ENCODE measurements around the gene RTN4R. TPM values are rescaled to one million over a fixed set of nuclear protein-coding genes. Genes with fewer than 3 reads are reported as not detected.

The RTN4R gene
- total RNA-seq, 1 experiment from 2014 or later, result 11.9 TPM

DNA sequence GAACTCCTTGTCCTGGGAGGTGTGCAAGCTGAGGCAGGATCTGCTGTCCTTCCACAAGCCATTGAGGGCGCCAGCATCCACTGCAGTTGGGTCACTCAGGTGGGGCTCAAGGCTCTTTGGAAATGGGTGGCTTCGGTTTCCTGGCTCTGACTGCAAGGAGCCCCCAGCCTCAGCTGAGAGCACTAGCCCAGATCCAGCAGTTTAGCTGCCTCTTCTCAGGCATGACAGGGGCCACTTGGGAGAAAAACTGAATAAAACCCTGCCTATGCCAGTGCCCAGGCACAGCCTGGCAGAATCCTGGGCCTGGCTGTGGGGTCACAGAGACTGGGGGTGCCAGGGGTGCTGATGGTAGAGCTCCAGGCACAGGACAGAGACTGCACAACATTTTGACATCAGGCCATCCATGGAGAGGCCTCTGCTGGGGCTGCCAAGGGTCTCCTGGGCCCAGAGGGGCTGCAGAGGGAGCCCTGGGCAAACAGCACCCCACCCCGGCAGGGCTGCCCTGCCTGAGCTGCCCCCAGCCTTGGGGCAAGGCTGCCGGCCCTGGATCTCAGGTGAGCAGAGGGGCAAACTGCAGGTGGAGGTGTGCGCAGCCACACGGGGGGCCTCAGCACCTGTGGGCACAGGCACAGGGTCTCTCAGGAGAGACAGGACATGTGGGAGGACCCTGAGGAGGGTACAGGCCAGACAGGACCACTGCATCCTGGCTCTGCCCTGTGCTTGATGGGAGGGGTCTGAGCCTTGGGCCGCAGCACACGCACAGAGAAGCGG, 28.3 kb downstream of the RTN4R start:
- in situ Hi-C loops (cut with HindIII; ENCODE audit: low pct_unique_long_range_greater_than_20kb, low sequenced_read_pairs), result no loop called here

DNA sequence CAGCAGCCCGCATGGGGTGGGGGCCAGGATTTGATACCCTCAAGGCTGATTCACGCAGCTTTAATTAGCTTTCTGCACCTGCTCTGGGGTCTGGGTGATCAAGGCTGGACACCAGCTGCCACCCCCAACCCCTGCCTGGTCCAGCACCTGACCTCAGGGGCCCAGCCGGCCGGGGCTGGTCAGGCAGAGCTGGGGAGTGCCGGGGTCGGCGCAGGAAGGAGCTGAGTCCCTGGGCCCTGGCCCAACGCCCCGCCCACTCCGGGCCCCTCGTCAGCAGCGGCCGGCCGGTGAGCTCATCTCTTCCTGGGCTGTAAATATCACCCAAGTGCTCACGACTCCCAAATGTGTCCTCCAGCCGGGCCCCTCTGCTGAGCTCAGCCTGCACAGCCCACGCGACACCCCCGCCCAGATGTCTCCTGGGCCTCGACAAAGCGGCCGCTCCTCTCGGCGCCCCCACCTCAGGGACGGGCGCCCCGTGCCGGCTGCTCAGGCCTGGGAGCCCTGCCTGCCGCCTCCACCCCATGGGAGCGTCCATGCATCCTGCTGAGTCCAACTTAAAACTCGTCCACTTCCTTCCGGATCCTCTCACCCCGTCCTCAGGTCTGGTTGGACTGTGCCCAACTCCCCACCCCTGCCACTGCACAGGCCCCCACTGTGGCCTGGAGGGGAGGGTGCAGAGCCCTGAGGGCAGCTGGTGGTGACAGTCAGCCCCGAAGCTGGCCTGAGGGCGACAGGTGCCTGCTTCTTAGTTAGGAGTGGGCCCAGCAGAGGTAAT, 29.0 kb downstream of the RTN4R start:
- DNase-seq (ENCODE audit: low read depth), result no peak
- in situ Hi-C loops (cut with HindIII; ENCODE audit: low pct_unique_long_range_greater_than_20kb, low sequenced_read_pairs), result no loop called here

More for the DNA sequence above, 28.3 kb downstream of the RTN4R start:
- no peak for DNase-seq (ENCODE audit: low read depth)

DNA sequence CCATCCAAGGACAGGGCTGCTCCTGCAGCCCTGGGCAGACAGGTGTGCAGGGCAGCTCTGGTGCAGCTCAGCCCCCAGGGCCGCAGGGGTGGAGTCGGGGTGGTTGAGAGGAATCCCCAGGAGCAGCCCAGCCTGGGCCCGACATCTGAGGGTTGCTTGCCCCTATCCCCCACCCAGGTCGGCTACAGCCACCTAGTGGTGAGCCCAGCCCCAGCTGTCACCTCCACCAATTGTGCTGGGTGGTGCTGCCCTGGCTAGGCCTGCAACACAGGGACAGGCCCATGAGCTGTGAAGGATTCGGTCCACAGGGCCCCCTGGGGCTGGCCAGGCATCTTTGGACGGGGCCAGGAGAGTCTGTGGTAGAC, 29.6 kb downstream of the RTN4R start:
- in situ Hi-C loops (cut with HindIII; ENCODE audit: low pct_unique_long_range_greater_than_20kb, low sequenced_read_pairs), result no loop called here
- DNase-seq (ENCODE audit: low read depth), result peak; percentile 41

DNA sequence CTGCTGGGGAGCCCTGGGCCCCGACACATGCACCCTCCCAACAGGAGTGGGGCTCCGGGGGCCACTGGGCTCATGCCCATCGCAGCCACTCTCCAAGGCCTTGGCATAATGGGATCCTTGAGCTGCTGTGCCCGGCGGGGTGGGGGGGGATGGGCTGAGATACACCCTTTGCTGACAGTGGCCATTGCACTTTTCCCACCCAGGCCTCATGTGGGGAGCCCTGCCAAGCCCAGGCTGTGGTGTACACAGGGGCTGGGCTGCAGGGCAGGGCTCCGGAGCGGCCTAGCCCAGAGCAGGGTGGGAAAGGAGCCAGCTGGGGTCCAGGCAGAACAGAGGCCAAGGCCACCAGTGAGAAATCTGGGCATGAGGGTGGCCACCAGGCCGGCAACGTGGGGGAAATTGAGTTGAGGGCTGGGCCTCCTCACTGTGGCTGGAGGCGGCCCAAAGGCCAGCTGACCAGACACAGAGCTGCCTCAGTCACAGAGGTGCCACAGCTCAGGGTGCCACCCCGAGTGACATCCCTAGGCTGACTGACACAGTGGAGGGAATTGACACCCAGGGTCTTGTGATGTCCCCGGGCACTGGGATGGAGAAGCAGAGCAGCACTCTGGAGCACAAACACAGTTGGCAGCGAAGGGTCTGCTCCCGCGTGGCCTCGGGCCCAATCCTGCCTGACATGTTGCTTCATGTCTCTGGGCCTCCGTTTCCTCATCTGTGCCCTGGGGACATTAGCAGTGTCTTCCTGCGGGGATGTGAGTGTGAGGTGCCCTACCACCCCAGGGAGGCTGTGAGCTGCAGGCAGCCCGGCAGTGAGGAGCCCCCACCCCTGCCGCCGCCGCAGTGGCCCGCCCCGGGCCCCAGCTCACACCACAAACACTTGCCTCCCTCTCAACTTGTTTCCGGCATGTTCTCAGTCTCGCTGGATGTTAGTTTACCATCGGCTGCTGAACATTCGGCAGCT, 30.4 kb downstream of the RTN4R start:
- no peak for DNase-seq (ENCODE audit: low read depth)
- in situ Hi-C loops (cut with HindIII; ENCODE audit: low pct_unique_long_range_greater_than_20kb, low sequenced_read_pairs), result no loop called here

DNA sequence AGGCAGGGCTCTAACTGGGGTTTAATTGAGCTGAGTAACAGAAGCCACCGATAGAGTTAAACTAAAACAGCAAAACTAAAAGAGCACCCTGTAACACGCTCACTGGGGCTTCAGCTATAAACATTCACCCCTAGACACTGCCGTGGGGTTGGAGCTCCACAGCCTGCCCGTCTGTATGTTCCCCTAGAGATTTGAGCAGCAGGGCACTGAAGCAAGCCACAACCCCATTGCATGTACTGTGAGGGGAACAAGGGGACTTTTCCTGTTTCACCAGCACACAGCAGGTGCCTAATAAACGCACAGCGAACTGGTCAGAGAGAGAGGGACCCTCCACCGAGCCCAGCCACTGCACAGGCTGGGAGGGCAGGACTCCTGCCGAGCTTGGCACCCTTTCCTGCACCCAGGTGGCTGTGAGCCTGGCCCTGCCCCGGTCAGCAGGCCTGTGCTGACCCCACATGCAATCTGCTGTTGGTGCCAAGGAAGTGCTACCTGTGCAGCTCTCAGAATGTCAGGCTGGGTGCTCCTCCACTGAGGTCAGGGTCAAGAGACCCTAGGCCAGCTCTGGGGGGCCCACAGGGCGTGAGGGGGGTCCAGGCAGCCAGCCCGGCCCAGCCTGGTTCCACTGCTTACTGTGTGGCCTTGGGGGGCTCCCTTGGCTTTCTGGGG, 31.9 kb downstream of the RTN4R start:
- in situ Hi-C loops (cut with HindIII; ENCODE audit: low pct_unique_long_range_greater_than_20kb, low sequenced_read_pairs), result no loop called here
- DNase-seq (ENCODE audit: low read depth), result no peak

DNA sequence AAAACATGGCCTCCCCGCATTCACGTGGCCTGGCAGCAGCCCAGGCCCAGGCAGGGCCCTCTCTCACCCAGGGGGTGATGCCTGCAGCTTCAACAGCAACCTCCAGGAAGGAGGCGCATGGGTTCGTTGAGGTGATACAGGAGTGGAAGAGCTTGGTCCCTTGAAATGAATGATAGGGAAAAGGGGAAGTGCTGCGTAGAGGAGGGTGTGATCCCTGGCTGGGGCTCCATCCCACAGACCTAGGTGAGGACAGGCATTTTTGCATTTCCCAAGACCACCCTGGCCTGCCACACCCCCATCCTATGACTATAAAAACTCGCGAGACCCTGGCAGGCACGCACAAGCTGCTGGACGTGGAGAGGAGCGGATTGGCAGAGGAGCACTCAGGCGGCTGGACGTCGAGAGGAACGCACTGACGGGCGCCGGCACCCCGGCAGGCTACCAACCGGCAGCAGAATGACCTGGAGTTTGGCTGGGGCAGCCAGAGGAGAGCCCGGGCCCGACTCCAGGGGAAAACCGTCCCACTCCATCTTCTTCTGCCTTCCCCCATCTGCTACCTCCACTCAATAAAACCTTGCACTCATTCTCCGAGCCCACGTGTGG, 32.6 kb downstream of the RTN4R start:
- no peak for DNase-seq (ENCODE audit: low read depth)
- in situ Hi-C loops (cut with HindIII; ENCODE audit: low pct_unique_long_range_greater_than_20kb, low sequenced_read_pairs), result no loop called here

DNA sequence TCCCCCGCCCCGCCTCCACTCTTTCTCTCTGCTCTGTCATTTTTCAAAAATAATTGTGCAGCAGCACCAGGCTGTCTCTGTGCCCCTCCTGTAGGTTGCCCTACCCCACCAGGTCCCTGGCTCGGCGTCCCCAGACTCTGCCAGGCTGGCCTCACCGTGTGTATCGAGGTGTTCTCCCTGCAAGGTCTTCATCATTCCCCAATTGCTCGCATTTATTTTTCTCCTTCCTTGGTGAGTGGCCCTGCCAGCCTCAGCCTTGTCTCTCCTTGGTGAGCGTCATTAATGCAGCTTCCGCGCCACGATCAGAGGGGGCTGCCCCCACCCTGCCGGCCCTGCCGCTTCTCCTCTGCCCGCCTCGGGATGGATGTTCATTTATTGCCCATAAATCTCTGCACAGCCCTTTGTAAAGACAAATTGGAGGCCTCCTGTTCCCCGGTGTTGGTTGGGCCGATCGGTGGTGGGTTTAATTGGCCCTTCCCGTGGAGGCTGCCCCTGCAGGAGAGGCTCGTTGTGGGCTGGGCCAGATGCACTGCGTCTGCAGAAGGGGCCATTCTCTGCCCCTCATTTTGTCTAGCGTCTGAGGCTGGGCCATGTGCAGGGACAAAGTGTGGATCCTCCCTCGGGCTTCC, 33.2 kb downstream of the RTN4R start:
- no peak for DNase-seq (ENCODE audit: low read depth)
- in situ Hi-C loops (cut with HindIII; ENCODE audit: low pct_unique_long_range_greater_than_20kb, low sequenced_read_pairs), result no loop called here

DNA sequence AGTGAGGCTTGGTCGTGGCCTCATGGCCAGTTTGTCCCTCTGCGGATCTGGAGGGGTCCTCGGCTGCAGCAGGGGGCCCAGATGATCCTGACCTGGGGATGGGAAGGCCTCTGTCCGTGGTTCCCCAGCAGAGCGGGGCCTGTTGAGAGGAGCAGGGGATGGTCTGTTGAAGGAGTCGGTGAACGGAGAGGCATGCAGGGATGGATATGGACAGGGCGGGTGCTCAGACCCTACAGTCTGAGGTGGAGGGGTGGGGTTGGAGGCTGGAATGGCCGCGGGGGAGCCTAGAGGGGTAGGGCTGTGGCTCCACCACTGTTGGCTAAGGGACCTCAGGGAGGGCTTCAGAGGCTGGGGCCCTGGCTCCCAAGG, 33.8 kb downstream of the RTN4R start:
- in situ Hi-C loops (cut with HindIII; ENCODE audit: low pct_unique_long_range_greater_than_20kb, low sequenced_read_pairs), result no loop called here

DNA sequence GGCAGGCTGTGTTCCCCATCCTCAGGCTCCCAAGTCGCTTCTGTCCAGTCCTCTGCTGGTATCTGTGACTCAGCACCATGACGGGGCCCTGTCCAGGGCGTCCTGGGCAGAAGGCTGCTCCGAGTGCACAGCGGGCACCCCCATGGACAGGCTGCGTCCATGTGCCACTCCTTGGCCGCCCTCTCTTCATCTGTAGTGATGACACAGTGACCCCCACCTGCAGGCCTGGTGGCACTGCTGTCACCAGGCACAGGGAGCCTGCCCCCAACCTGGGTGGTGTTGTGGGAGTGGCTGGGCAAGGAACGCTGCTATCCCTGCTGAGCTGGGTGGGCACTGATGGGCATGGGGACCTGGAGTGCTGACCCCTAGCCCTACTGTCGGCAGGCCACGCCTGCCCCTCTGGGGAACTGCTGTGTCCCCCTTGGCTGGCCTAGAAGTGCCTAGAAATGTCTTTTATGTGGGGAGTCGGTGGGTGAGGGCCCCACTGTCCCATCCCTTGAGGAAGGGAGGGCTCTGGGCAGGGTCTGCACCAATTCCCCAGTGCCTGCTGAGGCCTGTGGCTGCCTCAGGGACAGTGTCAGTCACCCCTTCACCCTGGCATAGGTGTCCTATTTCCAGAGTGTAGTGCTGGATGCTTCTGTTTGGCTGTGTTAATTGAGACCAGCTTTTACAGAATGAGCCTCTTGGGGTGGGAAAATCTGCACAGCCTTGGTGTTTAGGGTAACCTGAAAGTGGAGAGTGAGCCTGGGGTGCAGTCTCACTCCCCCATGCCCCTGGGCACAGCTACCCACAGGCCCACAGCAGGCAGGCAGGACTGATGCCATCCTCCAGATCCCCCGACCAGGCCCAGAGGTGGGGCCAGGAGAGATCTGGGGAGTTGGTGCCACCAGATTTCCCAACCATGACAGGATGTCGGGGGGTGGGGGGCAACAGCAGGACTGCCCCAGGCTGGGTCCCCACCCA, 34.5 kb downstream of the RTN4R start:
- DNase-seq (ENCODE audit: low read depth), result no peak
- in situ Hi-C loops (cut with HindIII; ENCODE audit: low pct_unique_long_range_greater_than_20kb, low sequenced_read_pairs), result no loop called here

More for the DNA sequence above, 33.8 kb downstream of the RTN4R start:
- DNase-seq (ENCODE audit: low read depth), result no peak

DNA sequence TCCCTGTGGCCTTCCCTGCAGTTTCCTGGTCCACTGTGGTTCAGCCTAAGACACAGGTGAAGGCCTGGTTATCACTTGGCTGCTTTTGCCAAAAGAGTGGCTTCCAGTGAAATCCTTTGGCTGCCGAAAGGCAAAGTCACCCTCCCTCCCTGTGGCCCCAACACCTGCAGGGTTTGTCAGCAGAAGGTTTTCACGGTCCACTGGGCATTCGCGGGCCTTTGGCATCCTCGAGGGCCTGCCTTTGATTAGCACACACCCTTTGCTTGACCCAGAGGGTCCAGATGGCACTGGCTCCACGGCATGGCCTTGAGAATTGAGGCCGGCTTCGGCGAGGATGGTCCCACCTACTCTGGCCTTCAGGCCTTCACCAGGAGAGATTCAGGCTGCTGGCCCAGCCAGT, 35.3 kb downstream of the RTN4R start:
- DNase-seq (ENCODE audit: low read depth), result no peak
- in situ Hi-C loops (cut with HindIII; ENCODE audit: low pct_unique_long_range_greater_than_20kb, low sequenced_read_pairs), result no loop called here

DNA sequence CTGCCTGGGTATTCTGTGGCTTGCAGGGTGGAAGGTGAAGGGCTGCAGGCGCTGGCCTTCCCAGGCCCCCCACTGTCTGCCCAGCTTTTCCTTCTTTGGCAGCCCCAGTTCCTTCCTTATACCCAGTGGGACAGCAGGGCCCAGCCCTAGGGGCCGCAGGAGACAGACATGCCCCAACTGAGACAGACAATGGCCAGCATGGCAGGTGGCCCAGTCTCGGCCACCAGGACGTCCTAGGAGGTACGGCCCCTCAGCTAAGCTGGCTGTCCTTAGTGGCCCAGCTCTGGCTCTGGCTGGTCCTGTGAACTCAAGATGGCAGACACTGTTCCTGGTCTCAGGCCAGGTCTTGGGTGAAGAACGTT, 35.9 kb downstream of the RTN4R start:
- in situ Hi-C loops (cut with HindIII; ENCODE audit: low pct_unique_long_range_greater_than_20kb, low sequenced_read_pairs), result no loop called here
- DNase-seq (ENCODE audit: low read depth), result no peak

DNA sequence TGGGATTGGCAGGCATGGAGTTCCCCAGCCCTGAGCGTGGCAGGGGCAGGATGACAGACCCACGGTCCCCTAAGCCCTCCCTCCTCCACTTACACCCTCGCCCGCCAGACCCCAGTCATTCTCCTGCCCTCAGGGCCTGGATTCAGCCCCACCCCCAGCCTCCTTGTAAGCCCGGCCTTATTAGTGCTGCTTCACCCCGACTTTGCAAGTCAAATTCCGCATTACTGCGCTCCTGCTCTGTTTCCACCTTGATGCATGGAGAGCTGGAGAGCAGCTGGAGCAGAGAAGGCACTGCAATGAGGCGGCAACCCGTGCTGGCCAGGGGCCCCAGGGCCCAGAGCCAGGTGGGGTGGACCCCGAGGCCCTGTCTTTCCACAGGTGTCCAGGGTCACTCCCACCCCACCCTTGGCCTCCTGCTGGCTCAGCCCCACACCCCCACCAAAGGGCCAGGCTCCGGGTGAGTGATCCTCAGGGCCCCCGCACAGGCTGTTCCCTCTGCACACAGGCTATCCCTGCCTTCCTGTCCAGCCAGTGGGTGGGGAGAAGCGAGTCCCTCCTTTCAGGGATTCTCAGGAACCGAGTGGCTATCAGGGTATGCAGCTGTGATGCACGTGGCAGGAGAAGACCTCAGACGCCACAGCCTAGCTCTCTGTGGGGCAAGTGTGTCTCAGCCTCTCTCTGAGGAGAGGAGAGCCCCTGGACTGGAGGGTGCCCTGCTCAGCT, 36.4 kb downstream of the RTN4R start:
- in situ Hi-C loops (cut with HindIII; ENCODE audit: low pct_unique_long_range_greater_than_20kb, low sequenced_read_pairs), result no loop called here
- DNase-seq (ENCODE audit: low read depth), result no peak

DNA sequence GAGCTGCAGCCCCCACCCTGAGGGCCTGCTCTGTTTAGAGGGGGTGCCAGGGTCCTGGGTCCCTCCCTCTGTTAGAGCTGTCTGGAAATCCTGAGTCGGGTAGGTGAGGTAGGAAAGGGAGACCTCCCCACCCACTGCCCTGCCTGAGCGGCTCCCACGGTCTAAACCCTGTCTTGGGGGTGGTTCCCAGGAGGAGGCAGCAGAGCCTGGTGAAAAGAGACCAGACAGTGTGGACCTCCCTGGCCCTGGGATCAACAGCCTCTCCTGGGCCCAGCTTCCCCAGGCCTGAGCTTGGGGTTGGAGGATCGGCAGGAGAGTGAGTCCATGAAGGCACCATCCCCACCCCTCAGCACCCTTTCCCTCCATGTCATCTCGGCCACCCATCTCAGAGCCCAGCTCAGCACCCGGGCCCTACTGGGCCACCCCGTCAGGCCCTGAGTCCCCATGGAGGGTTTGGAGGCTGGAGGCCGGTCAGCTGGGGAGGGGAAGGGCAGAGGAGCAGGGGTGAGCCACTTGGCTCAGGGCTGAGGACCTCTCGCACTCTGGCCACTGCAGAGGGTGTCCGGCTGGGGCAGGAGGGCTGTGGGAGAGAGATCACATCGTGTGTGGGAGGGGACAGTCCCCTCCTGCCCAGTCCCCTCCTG, 37.2 kb downstream of the RTN4R start:
- in situ Hi-C loops (cut with HindIII; ENCODE audit: low pct_unique_long_range_greater_than_20kb, low sequenced_read_pairs), result no loop called here
- DNase-seq (ENCODE audit: low read depth), result no peak

DNA sequence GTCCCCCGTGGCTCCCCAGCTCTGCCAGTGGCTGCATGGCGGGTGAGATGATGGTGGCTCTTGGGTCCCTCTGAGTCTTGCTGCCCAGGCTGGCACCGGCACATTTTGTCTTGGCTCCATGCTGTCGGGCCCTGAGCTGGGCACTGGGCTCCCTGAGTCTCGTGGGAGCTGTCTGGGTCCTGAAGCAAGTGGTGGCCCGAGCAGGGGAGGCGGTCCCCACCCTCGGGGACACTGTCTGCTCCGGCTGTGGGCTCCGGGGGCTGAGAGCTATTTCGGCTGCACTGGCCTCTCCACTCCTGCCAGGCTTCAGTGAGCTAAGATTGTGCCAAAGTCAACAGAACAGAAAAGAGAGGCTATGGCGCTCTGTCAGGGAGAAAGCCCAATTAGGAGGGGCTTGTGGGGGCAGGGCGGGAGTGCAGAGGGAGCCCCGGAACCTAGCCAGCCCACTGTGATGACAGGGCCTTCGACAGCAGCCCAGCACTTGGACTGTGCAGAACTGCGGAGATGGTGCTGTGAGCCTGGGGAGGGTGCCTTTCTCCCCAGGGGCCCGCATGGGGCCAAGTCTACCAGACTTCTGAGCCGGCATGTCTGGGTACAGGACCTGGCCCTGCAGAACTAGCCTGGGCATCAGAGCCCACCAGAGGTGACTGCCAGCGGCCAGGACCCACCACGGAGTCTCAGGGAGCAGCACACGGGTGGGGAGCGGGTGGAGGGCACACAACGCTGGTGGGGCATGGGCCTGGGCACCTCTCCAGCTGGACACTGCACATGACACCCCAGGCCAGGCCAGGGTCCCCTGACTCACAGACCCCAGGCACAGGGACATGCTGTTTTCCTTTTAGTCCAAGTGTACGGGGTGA, 38.0 kb downstream of the RTN4R start:
- no peak for DNase-seq (ENCODE audit: low read depth)
- in situ Hi-C loops (cut with HindIII; ENCODE audit: low pct_unique_long_range_greater_than_20kb, low sequenced_read_pairs), result no loop called here

DNA sequence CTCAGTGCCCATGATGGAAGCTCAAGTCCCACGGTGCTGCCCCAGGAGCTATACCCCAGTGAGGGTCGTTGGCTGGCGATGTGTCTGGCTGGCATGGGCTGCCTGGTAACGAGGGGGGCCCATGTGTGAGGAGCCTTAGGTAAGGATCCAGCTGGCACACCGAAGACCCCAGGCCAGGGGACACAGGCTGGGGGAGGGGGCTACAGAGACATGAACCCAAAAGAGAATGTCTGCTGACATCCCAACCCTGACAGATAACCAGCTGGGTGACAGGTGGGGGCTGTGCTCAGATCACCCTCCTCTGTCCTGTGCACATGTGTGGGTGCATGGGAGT, 39.2 kb downstream of the RTN4R start:
- no peak for DNase-seq (ENCODE audit: low read depth)
- in situ Hi-C loops (cut with HindIII; ENCODE audit: low pct_unique_long_range_greater_than_20kb, low sequenced_read_pairs), result no loop called here
